Measurements from ENCODE around the gene MLKL. TPM values are rescaled to one million over a fixed set of nuclear protein-coding genes. Genes with fewer than 3 reads are reported as not detected.

MLKL gene
- total RNA-seq, 3 donors from 2014 or later = 10.5 to 23.4 (median 18.0) TPM

- DNase-seq = no peak
- no peak for TF ChIP-seq CTCF (IDR thresholded peaks at IDR 0.05)
- Histone ChIP-seq H3K36me3 (ENCODE audit: low read depth) (peaks cover 5% of the 10 kb centered on the region), H3K4me1 (ENCODE audit: low read depth) (no peaks in the 10 kb centered on the region), H3K4me3 (no peak overlapping the region), H3K9me3 (no peaks in the 10 kb centered on the region)
- ATAC-seq = no peak
- intact Hi-C loops (cut with DNase I, micrococcal nuclease) = loop anchor here in 1 of 2 donors (5.0 to 10.0 kb wide), 2 partner anchors 152 to 320 kb away; no protein-coding TSS in a partner anchor
Observed at GRCh38 chr16:74626741-74627416, 73.8 kb downstream of the MLKL start.

GRCh38 chr16:74625500-74626350, 74.9 kb downstream of the MLKL start:
- peaks cover 5% of the 10 kb centered on the region for H3K36me3 ChIP-seq (ENCODE audit: low read depth)
- TF ChIP-seq CTCF (IDR thresholded peaks at IDR 0.05) = no peak
- no peaks in the 10 kb centered on the region for H3K9me3 ChIP-seq
- ATAC-seq (no peak), DNase-seq (no peak)
- H3K4me3 ChIP-seq = no peak overlapping the region
- no peaks in the 10 kb centered on the region for H3K4me1 ChIP-seq (ENCODE audit: low read depth)
- intact Hi-C loops (cut with DNase I, micrococcal nuclease) = loop anchor here in 1 of 2 donors (5.0 to 10.0 kb wide), 2 partner anchors 151 to 318 kb away; no protein-coding TSS in a partner anchor

DNA sequence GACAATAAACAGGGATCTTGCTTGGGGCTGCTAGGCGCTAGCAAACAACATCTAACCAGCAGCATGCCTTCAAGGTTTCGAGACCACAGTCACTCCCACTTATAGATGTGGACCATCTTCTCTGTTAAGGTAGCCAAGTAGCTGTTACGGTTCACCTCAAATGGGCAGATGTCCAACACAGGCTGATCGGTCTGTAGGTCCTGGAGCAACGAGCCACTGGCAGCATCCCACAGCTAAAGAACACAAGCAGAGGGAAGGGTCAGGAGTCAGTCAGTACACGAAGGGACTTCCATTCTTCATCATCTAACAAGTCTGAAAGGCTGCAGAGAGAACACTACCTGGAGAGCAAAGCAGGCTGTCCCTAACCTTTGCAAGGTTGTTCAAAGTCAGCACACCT, 76.8 kb downstream of the MLKL start:
- Histone ChIP-seq H3K4me1 (ENCODE audit: low read depth) (no peaks in the 10 kb centered on the region), H3K9me3 (no peaks in the 10 kb centered on the region), H3K4me3 (no peak overlapping the region), H3K36me3 (ENCODE audit: low read depth) (peaks cover 5% of the 10 kb centered on the region)
- no peak for TF ChIP-seq CTCF (IDR thresholded peaks at IDR 0.05)
- intact Hi-C loops (cut with DNase I, micrococcal nuclease) = loop anchor here in 1 of 2 donors (10.0 kb wide), 1 partner anchor 149 kb away; no protein-coding TSS in a partner anchor
- ATAC-seq (no peak), DNase-seq (no peak)

DNA sequence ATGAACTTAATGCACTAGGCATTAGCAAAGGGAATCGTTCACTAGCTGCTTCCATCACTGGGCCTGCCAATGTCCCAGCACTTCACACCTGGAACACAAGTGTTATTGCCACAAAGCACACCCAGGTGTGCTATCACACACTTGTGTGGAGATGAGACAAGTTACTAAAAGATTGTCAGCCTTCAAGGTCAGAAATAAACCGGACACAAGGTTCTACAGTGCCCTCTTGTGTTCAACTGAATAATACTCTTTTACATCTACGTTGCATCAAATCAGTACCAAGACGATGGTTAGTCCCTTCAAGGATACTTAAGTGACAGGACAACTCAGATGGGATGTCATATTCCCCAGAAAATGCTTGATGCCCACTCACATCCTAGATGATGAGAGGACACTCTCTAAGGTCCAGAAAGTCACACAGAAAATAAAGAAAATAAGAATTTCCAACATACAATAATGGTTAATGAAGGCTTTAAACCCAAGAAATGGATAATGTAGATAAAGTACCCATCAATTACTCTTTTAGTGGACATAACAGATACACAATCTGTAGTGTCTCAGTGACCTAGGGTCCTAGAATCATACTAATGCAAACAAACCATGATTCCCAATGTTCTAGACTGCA, 77.3 kb downstream of the MLKL start:
- peak in 1 of 3 donors; percentile 15 for DNase-seq
- TF ChIP-seq CTCF (IDR thresholded peaks at IDR 0.05) = peak; percentile 37

GRCh38 chr16:74622005-74622404, 78.7 kb downstream of the MLKL start:
- DNase-seq = no peak
- H3K4me1 ChIP-seq (ENCODE audit: low read depth) = no peaks in the 10 kb centered on the region
- no peak for TF ChIP-seq CTCF (IDR thresholded peaks at IDR 0.05)
- no peak for ATAC-seq
- H3K9me3 ChIP-seq = no peaks in the 10 kb centered on the region
- no peaks in the 10 kb centered on the region for H3K36me3 ChIP-seq (ENCODE audit: low read depth)
- no peak overlapping the region for H3K4me3 ChIP-seq
- intact Hi-C loops (cut with DNase I, micrococcal nuclease) = loop anchor here in 1 of 2 donors (10.0 kb wide), 1 partner anchor 147 kb away; no protein-coding TSS in a partner anchor

More for the DNA sequence above, 77.3 kb downstream of the MLKL start:
- intact Hi-C loops (cut with DNase I, micrococcal nuclease) = loop anchor here in 1 of 2 donors (10.0 kb wide), 1 partner anchor 149 kb away; no protein-coding TSS in a partner anchor
- peaks cover 5% of the 10 kb centered on the region for H3K36me3 ChIP-seq (ENCODE audit: low read depth)
- H3K4me1 ChIP-seq (ENCODE audit: low read depth) = no peaks in the 10 kb centered on the region
- no peaks in the 10 kb centered on the region for H3K9me3 ChIP-seq
- peak; percentile 81 for ATAC-seq
- H3K4me3 ChIP-seq = no peak overlapping the region
